Measurements from ENCODE around the gene SPDYE8. TPM values are rescaled to one million over a fixed set of nuclear protein-coding genes. Genes with fewer than 3 reads are reported as not detected.
"Not testable (repeated sequence)": the region's sequence is repeated elsewhere in the genome, so short reads cannot be mapped to it uniquely, and the experiment has no call there.

SPDYE8 gene
- total RNA-seq (2011; cell fraction: chromatin; rRNA removed; ENCODE audit: low replicate concordance), result not detected in 2 replicates
- not detected in 2 replicates for total RNA-seq (2011; cell fraction: nucleolus; rRNA removed)
- total RNA-seq (2011; cell fraction: nucleoplasm; rRNA removed), result not detected in 2 replicates
- total RNA-seq (2014; rRNA removed) (not detected in 2 replicates), total RNA-seq (2014; rRNA removed; fragmentation: Illumina TruSeq; extraction: Trizol) (not detected in 2 replicates), total RNA-seq (2015; rRNA removed; fragmentation: Illumina TruSeq; extraction: Trizol) (not detected in 2 replicates), total RNA-seq (2021) (not detected in 2 replicates), polyA plus RNA-seq (2011; rRNA removed) (not detected in 2 replicates), polyA plus RNA-seq (2014; fragmentation: Illumina TruSeq; extraction: Trizol) (not detected in 2 replicates), polyA plus RNA-seq (2014; fragmentation: Nextera tagmentation; extraction: Ambion mirVana) (under 1 TPM; 0.03 to 0.10 TPM), polyA plus RNA-seq (2014; rRNA removed) (not detected in 2 replicates), polyA minus RNA-seq (2011; rRNA and poly(A)+ RNA removed) (not detected in 2 replicates), Bru-seq, nascent RNA (not detected), BruChase-seq, experiment 1, labeled RNA remaining after a 2-hour chase (not detected), BruChase-seq, experiment 2, labeled RNA remaining after a 6-hour chase (not detected)
- polyA plus RNA-seq (2011; cell fraction: cytosol; rRNA removed), result not detected in 2 replicates
- polyA plus RNA-seq (2011; cell fraction: nucleus; rRNA removed), result not detected in 2 replicates
- polyA plus RNA-seq (2012), result 0.09 and 0.15 TPM in 2 replicates
- polyA minus RNA-seq (2011; cell fraction: cytosol; rRNA and poly(A)+ RNA removed), result not detected in 2 replicates
- polyA minus RNA-seq (2011; cell fraction: nucleus; rRNA and poly(A)+ RNA removed), result not detected in 2 replicates
- long read RNA-seq, experiment 1, result 0 reads
- long read RNA-seq, experiment 2, result 0 reads
- long read RNA-seq, experiment 3, result 0 reads

- H2AFZ ChIP-seq (ENCODE audit: low read depth, low read length); DNase-seq (ENCODE audit: extremely low read depth in 1 of 4, low spot score in 3 of 4); H3K27ac ChIP-seq (ENCODE audit: extremely low read depth, low read depth, low read length); H4K20me1 ChIP-seq (replicated peaks; ENCODE audit: control insufficient read depth, insufficient read depth, low read length); H3K9me1 ChIP-seq (ENCODE audit: control insufficient read depth, insufficient read depth, low read length); CTCF ChIA-PET (ENCODE audit: low intra/inter-chr PET ratio); in situ Hi-C loops (cut with MboI); H3K27me3 ChIP-seq (ENCODE audit: control insufficient read depth in 2 of 2, insufficient read depth in 2 of 2, low read length in 2 of 2); H3K9ac ChIP-seq (ENCODE audit: insufficient read depth in 1 of 2, low read depth in 2 of 2, low read length in 2 of 2); H3K4me3 ChIP-seq; H3K36me3 ChIP-seq (ENCODE audit: control insufficient read depth, insufficient read depth, low read length); ATAC-seq; POLR2A ChIA-PET; H3K79me2 ChIP-seq (ENCODE audit: control insufficient read depth, insufficient read depth, low read length); intact Hi-C loops (cut with micrococcal nuclease); H3K9me3 ChIP-seq (replicated peaks; ENCODE audit: control insufficient read depth, insufficient read depth, low read depth, low read length); BruUV-seq (replicated peaks); H3K4me1 ChIP-seq (replicated peaks in 1 of 2; ENCODE audit: control insufficient read depth in 2 of 2, insufficient read depth in 2 of 2, low read length in 2 of 2); H3K4me2 ChIP-seq (ENCODE audit: insufficient read depth, low read length); FAIRE-seq: not testable (repeated sequence)
- WGBS (ENCODE audit: insufficient coverage, low coverage, missing lambda C conversion rate), result no CpG with 5 or more reads among the region's 8 CpGs
Observed at GRCh38 chr7:73029666-73030065, at the start of gene SPDYE8. Gene SPDYE8, minus strand, starts transcription at chr7:73029766. Its CDS starts 1,800 bp downstream, at chr7:73027966.

GRCh38 chr7:73057811-73058210, 28.2 kb upstream of the SPDYE8 start, which contains the start of gene SPDYE11:
Gene SPDYE11, minus strand, starts transcription at chr7:73057911. Its CDS starts 1,800 bp downstream, at chr7:73056111.
- H3K9me3 ChIP-seq (replicated peaks; ENCODE audit: control insufficient read depth, insufficient read depth, low read depth, low read length); H3K27me3 ChIP-seq (ENCODE audit: control insufficient read depth in 2 of 2, insufficient read depth in 2 of 2, low read length in 2 of 2); H3K36me3 ChIP-seq (ENCODE audit: control insufficient read depth, insufficient read depth, low read length); BruUV-seq (replicated peaks); H3K9ac ChIP-seq (ENCODE audit: insufficient read depth in 1 of 2, low read depth in 2 of 2, low read length in 2 of 2); H3K27ac ChIP-seq (ENCODE audit: extremely low read depth, low read depth, low read length); H3K4me3 ChIP-seq; H3K9me1 ChIP-seq (ENCODE audit: control insufficient read depth, insufficient read depth, low read length); CTCF ChIA-PET (ENCODE audit: low intra/inter-chr PET ratio); in situ Hi-C loops (cut with MboI); DNase-seq (ENCODE audit: extremely low read depth in 1 of 4, low spot score in 3 of 4); FAIRE-seq; H3K4me1 ChIP-seq (replicated peaks in 1 of 2; ENCODE audit: control insufficient read depth in 2 of 2, insufficient read depth in 2 of 2, low read length in 2 of 2); H4K20me1 ChIP-seq (replicated peaks; ENCODE audit: control insufficient read depth, insufficient read depth, low read length); POLR2A ChIA-PET; intact Hi-C loops (cut with micrococcal nuclease); H3K4me2 ChIP-seq (ENCODE audit: insufficient read depth, low read length); H3K79me2 ChIP-seq (ENCODE audit: control insufficient read depth, insufficient read depth, low read length); ATAC-seq; H2AFZ ChIP-seq (ENCODE audit: low read depth, low read length): not testable (repeated sequence)
- WGBS (ENCODE audit: insufficient coverage, low coverage, missing lambda C conversion rate), result no CpG with 5 or more reads among the region's 8 CpGs

- H3K9me1 ChIP-seq (ENCODE audit: control insufficient read depth, insufficient read depth, low read length); H3K79me2 ChIP-seq (ENCODE audit: control insufficient read depth, insufficient read depth, low read length); POLR2A ChIA-PET; H3K9me3 ChIP-seq (replicated peaks; ENCODE audit: control insufficient read depth, insufficient read depth, low read depth, low read length); H3K27ac ChIP-seq (ENCODE audit: extremely low read depth, low read depth, low read length); H4K20me1 ChIP-seq (replicated peaks; ENCODE audit: control insufficient read depth, insufficient read depth, low read length); CTCF ChIA-PET (ENCODE audit: low intra/inter-chr PET ratio); BruUV-seq (replicated peaks); H2AFZ ChIP-seq (ENCODE audit: low read depth, low read length); FAIRE-seq; H3K36me3 ChIP-seq (ENCODE audit: control insufficient read depth, insufficient read depth, low read length); H3K4me1 ChIP-seq (replicated peaks in 1 of 2; ENCODE audit: control insufficient read depth in 2 of 2, insufficient read depth in 2 of 2, low read length in 2 of 2); intact Hi-C loops (cut with micrococcal nuclease); ATAC-seq; H3K27me3 ChIP-seq (ENCODE audit: control insufficient read depth in 2 of 2, insufficient read depth in 2 of 2, low read length in 2 of 2): not testable (repeated sequence)
- in situ Hi-C loops (cut with MboI), result loop anchor here (25.0 kb wide), 1 partner anchor 1881 kb away; no protein-coding TSS in a partner anchor
- 13% methylated on average over 9 of the region's 10 CpGs for WGBS (ENCODE audit: insufficient coverage, low coverage, missing lambda C conversion rate)
- Histone ChIP-seq H3K4me2 (ENCODE audit: insufficient read depth, low read length) (0 out of 2 replicates have a peak overlapping the region, but pooled peaks have one; percentile 43), H3K9ac (ENCODE audit: insufficient read depth in 1 of 2, low read depth in 2 of 2, low read length in 2 of 2) (peak overlapping the region in 1 of 2 experiments; percentile 41; a peak in 2 of 4 replicates), H3K4me3 (0 out of 2 replicates have a peak overlapping the region, but pooled peaks have one; percentile 21)
- peak in 1 of 4 experiments; percentile 1 for DNase-seq (ENCODE audit: extremely low read depth in 1 of 4, low spot score in 3 of 4)
Observed at GRCh38 chr7:73006491-73006890, 23.1 kb downstream of the SPDYE8 start.
